Activated gamma-delta T cell (primary cell): ENCODE measurements around the gene UNC5C.

Experiments used
- DNase-seq: peaks from one replicate; lab custom pipeline; 2025; lab: John Stamatoyannopoulos, UW

Gene UNC5C

DNA sequence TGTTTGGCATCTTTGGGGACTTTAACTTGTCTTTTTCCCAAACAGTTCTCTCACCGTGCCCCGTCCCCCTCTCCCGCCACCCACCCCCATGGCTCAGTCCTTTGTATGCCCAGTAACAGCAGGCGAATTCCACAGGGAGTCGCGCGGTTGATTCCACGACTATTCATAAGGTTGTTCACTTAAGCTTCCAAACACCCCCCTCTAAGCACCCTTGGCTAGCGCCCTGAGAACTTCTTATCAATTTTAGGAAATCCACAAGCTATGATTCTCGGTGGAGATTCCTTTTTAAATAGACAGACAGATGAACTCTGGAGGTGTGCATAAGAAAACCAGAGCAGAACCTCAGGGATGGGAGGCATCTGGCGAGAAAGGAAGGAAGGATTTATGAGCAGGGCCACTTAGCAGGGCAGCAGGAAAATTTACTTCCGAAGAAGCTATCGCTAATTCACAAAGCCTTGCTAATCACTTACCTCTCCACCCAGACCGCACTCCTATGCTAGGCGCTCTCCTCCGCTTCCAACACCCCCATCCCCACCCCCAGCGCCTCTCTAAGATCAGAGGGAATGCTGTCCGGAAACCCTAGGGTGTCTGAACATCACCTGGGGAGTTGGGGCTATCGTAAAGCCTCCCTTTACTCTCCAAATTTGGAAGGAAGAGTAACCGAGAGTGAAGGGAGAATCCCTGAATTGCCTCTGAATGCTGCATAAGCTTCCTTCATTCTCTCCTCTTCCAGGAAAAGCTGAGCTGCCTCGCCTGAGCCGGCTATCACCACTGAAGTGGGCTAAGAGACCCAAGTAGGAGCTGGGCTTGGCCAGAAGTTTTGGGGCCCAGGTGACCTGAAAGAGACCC, 1.7 kb downstream of the UNC5C start:
- no peak for DNase-seq

DNA sequence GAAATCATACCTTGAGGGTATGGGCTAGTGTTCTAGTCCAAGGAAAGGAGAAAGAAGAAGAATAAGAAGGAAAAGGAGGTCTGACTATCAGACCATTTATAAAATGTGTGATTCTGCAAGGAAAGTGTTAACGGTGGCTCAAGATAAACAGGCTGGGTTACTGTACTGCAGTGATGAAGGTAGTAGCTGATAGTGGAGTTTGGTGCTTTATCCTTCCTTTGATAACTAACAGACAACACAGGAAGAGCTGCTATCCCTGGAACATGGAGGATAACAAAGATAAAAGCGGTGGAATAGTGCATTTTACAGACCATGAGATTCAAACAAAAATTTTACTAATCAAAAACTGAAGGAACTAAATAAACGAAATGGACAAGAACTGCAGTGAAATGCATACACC, 2.6 kb downstream of the UNC5C start:
- no peak for DNase-seq

GRCh38 chr4:95545546-95545945, 3.2 kb downstream of the UNC5C start:
- DNase-seq: no peak

- no peak for DNase-seq
Measured at GRCh38 chr4:95544113-95545103, 4.4 kb downstream of the UNC5C start.

DNA sequence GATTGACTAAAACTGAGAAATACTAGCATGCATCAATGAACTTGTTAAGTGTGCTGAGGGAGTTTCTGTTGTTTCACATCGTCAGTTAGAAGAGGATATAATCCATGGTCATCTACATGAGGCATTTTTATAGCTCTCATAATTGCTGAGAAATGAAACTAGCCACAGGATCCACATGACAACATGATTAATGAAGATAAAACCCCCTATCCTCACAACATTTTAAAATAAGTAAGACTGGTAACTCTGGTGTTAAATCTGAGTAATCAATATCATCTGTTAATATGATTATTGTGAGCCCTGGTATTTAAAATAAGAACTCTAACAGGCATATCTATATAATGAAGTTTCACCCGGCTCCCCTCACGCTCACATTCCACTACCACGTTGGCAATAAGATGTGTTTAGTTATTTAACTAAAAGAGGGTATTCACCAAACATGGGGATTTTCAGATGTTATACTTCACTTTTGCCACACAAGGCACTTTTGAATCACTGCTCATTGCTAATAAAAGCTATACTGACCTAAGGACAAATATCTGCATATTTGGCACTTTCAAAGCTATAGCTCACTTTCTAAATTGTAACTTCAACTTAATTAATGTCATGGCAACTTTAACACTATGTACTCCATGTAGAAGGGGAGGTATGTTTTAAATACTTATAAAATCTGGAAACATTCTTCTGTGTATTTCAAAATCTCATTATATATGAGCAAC, 6.7 kb downstream of the UNC5C start:
- no peak for DNase-seq

- DNase-seq: no peak
Measured at GRCh38 chr4:95541094-95541493, 7.7 kb downstream of the UNC5C start.

GRCh38 chr4:95540227-95540626, 8.5 kb downstream of the UNC5C start:
- DNase-seq: no peak

DNA sequence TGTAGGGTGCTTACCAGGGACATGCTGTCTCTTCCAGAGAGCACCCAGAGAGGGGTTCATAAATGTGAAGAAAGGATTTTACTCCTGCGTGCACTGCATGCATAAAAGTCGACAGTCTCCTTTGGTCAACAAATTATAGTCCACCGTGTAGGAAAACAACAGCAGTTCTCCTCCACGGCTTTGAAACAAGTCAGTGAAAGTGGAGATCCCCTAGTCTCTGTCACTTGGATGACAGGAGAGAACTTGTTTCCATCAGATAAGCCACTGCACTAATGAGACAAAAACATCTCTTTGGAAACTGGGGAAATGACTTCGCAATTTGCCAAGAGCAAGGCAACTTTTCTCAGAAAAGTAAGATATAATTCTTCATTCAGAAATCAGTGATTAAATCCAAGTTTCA, 9.7 kb downstream of the UNC5C start:
- no peak for DNase-seq

DNA sequence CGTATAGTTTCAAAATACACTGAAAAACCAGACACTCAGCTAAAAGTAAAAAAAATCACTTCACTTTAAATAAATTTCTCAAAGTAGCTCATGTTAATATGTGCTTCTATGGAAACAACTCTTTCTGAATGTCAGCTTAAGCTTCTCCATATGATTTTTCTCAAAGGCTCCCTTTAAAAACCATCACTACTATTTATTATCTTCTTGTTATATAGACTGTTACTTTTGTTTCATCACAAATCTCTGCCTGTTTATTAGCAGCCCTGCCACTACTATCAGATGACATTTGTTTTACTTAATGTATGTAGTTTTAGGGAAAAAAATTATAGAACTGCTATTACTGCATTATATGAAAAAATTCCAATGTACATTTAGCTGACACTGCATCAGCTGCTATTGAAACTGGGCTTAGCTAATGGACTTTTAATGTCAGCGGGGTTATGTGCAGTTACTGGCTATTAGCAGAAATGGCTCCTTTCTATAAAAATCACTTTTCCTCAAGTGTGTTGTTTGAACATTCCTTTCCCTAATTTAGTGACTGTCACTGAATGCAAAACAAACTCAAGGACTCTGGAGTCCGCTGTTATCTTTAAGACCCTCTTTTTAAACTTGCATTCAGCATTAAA, 10.8 kb downstream of the UNC5C start:
- no peak for DNase-seq

DNA sequence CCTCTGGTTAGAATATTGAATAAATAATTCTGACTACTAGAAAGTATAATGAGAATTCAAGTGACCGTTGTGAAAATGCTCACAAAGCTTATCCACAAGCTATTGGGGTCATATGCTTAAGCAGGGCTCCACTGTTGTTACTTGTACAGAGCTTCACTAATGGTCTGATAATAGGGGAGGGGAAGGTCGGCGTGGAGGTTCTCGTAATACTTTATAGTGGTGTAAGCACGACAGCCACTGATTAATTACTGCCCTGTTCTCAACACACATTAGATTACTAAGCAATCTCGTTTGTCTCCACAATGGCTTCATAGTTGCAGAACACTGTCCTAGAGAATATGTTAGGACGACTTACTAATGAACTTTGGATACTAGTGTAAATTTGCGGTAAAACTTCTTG, 11.6 kb downstream of the UNC5C start:
- no peak for DNase-seq

DNA sequence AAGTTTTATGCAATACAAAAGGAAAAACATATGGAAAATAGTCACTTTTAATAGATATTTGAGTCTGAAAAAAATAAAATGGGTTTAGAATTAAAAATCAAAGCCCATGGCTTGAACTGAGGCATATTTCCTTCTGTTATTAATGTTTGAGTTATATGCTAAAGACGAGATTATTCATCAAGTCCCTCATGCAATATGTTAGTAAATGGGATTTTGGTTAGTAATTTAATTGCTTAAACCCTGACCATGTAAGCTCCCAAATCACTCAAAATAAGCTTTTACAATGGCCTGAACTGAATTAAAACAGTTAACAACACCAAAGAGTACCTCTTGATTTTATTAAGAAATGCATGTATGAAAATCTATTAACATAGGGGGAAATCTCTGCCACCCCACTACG, 12.1 kb downstream of the UNC5C start:
- DNase-seq: no peak

DNA sequence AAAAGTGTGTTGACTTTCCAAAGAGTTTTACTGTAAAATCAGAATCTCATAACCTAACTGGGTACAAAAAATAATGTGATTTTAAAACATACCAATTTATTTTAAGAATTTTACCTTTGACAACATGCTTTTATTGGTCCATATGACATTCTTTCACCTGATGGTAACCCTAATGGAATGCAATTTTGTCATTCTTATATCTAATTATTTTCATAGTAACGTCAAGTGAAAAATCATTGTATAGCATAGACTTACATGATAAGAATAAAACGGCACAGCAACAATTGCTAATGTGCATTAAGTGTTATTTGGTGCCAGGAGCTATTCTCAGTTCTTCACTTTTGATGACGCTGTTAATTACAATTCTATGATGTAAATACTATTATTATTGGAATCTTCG, 13.6 kb downstream of the UNC5C start:
- no peak for DNase-seq

GRCh38 chr4:95534032-95534431, 14.7 kb downstream of the UNC5C start:
- DNase-seq: no peak

- no peak for DNase-seq
Measured at GRCh38 chr4:95533254-95533653, 15.5 kb downstream of the UNC5C start.

- DNase-seq: no peak
Measured at GRCh38 chr4:95532305-95532704, 16.5 kb downstream of the UNC5C start.

DNA sequence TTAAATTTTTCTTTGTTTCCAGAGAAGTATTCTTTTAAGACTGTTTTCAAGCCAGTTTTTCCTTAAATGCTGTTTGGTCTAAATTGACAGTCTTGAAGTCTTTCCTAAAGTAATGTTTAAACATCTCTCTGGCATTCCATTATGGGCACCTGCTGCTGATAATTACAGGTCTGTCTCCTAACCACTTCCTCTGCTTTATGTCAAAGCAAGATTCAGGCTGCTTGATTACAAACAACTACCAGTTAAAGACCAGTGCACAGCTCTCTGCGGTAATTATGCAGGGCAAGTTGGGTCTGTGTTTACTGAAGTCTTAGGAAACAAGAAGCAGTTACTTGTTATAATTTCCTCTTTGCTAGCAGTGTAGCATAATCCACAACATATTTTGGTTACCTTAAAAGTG, 17.6 kb downstream of the UNC5C start:
- DNase-seq: no peak

DNA sequence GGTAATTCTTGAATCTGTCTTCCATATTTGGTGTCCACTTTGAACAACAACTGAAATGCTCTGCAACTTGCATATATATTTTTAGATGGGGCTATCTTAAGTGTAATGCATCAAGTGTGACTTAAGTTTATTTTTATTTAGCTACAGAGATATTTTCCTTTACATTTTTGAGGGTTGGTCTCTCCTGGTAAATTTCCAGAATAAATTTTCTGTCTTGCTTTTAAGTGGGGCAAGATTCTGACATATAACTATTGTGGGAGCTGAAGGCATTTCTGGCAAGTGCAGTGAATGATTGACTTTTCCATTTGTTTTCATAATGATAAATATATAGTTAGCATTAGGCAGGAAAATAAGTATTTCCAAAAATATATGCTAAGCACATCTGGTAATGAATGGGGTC, 18.8 kb downstream of the UNC5C start:
- DNase-seq: no peak

GRCh38 chr4:95528388-95528948, 20.3 kb downstream of the UNC5C start:
- no peak for DNase-seq

- no peak for DNase-seq
Measured at GRCh38 chr4:95526075-95526474, 22.7 kb downstream of the UNC5C start.

GRCh38 chr4:95524729-95525128, 24.0 kb downstream of the UNC5C start:
- no peak for DNase-seq

- no peak for DNase-seq
Measured at GRCh38 chr4:95524184-95524583, 24.6 kb downstream of the UNC5C start.
